IPS DF 6.9 (cell line): ENCODE measurements around the gene ADAM15.
A peak's percentile ranks its signal among the peaks of the same experiment; 100 is the strongest.

Source experiments
- DNase-seq: peaks from one replicate; pipeline ENCODE4 v3.0.0-alpha.2; 2013; ENCODE audit warnings: low read depth, low spot score
- H3K27ac ChIP-seq: one replicate; pipeline ENCODE4 v1.5.1; 2013; ENCODE audit warnings: low read length, control low read depth
- H3K27me3 ChIP-seq: 2 replicates; pipeline ENCODE4 v1.6.1; 2013; ENCODE audit warnings: mild to moderate bottlenecking, low read length; ENCODE audit not compliant: control insufficient read depth, insufficient read depth
- H3K36me3 ChIP-seq: 2 replicates; pipeline ENCODE4 v1.6.1; 2013; ENCODE audit warnings: low read length; ENCODE audit not compliant: control insufficient read depth, insufficient read depth
- H3K4me1 ChIP-seq: 2 replicates; pipeline ENCODE4 v1.6.1; 2013; ENCODE audit warnings: low read length; ENCODE audit not compliant: control insufficient read depth, insufficient read depth
- H3K4me3 ChIP-seq: 2 replicates; pipeline ENCODE4 v1.5.1; 2013; ENCODE audit warnings: mild to moderate bottlenecking, low read length
- H3K9me3 ChIP-seq: 2 replicates; pipeline ENCODE4 v1.6.1; 2013; ENCODE audit warnings: low read length, inconsistent platforms; ENCODE audit not compliant: control insufficient read depth, insufficient read depth
- WGBS: extraction: QIAGEN DNeasy Blood & Tissue Kit; methylation state at CpG from one replicate; pipeline ENCODE4 v1.1.7; 2013; ENCODE audit warnings: mixed read lengths, missing lambda C conversion rate; ENCODE audit not compliant: insufficient read length, insufficient coverage; 5-methylcytosine and 5-hydroxymethylcytosine counted together

ADAM15 gene

GRCh38 chr1:155050560-155051341, at the start of gene ADAM15:
Gene ADAM15 (plus strand): TSS chr1:155051316. CDS start chr1:155051387, 71 bp downstream.
- Histone ChIP-seq H3K4me3 (peak within 1 kb of the TSS; percentile 54), H3K36me3 (no peaks in the 10 kb centered on the region), H3K4me1 (0 out of 2 replicates have a peak, but pooled peaks cover 3% of the 10 kb centered on the region), H3K9me3 (no peaks in the 10 kb centered on the region), H3K27ac (no peak within 1 kb of the TSS), H3K27me3 (peaks cover 5% of the 10 kb centered on the region; the same call in 1 of the 2 replicates)
- WGBS = no CpG with 5 or more reads among the region's 99 CpGs
- no peak for DNase-seq

DNA sequence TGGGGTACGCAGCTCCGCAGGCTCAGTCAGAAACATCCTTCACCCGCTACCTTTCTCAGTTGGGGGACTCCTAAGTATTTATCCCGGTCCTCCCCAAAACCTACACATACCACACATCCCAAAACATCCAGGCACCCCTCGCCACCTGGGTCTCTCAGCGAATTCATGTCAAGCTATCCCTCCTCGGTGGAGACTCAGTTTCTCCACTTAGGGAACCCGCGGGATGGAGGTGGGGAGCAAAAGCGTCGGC, 49.8 kb upstream of the ADAM15 start:
- WGBS = no CpG with 5 or more reads among the region's 11 CpGs
- no peaks in the 10 kb centered on the region for H3K27me3 ChIP-seq
- H3K4me3 ChIP-seq = peak overlapping the region; percentile 51; the same call in 1 of the 2 replicates
- no peaks in the 10 kb centered on the region for H3K9me3 ChIP-seq
- peaks cover 4% of the 10 kb centered on the region for H3K4me1 ChIP-seq
- no peaks in the 10 kb centered on the region for H3K36me3 ChIP-seq
- no peak for DNase-seq
- H3K27ac ChIP-seq = no peak overlapping the region

DNA sequence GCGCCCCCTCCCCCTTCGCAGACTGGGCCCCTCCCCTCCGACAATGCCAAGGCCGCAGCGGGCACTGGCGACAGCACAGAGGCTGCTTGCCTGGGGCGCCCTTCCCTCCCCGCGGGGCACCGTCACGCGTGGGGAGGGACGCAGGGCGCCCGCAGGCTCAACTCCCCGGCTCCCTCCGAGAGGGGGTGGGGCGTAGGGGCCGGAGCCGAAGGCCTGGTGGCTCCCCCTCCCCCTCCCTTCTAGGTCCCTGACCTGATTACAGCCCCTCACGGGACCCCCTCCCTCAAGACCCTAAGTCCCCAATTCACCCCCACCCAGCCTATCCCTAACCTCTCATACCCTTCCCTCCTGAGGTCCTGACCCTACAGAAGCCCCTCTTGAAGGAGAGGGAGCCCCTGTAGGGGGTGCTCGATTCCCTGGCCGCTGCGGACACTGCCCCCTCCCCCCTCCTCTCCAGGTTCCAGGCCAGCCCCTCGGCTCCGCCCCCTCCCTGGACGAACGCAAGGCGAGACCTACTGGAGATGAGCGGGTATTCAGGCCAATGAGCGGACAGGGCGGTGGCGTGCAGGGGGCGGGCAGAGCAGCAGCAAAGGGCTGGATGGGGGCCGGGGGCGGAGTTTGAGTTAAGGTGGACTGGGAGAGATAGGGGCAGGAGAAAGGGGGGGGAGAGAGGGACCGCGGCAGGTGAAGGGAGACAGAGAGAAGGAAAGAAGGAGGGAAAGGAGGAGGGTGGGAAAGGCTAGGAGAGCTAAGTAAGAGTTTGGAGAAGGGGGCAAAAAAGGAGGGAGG, 49.2 kb upstream of the ADAM15 start:
- peak; percentile 95 for DNase-seq
- peak overlapping the region; percentile 51; the same call in 1 of the 2 replicates for H3K4me3 ChIP-seq
- H3K4me1 ChIP-seq = peaks cover 4% of the 10 kb centered on the region
- WGBS = no CpG with 5 or more reads among the region's 38 CpGs
- no peak overlapping the region for H3K27ac ChIP-seq
- H3K36me3 ChIP-seq = no peaks in the 10 kb centered on the region
- no peaks in the 10 kb centered on the region for H3K9me3 ChIP-seq
- H3K27me3 ChIP-seq = no peaks in the 10 kb centered on the region

DNA sequence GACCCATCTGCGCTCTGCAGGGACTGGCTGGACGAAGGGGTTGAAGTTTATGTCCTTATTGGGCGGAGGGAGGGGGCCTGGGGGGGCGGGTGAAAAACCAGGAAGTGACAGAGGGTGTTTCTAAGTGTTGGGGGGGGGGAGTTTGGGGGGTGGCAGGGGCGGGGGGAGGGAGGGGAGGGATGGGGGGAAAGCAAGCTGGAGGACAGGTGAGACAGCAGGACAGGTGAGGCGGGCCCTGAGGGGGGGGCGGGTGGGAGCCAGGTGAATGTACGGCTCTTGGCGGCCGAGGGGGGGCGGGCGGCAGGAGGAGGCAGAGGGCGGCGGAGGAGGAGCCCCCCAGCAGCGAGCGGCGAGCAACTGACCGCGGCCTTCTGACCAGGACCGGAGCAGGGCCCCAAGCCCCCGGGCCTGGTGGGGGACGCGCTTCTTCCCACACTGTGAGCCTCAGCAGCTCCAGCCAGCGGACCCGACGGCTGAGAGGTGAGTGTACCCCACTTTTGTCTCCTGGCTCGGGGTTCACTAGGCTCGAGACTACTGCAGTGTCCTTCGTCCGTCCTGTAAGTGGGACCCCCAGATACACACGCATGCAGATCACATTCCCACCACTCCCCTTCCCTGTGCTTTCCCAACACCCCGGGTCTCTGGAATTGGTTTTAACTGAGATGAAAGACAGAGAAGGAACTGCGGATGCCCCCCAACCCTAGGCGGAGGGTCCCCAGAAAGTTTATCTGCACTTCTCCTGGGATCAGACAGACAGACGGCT, 48.5 kb upstream of the ADAM15 start, which contains the start of gene ZBTB7B:
Gene ZBTB7B (plus strand): TSS at position 339 of the 763 bp plus-strand sequence. CDS start 11,859 bp downstream, outside the sequence.
- Histone ChIP-seq H3K27me3 (no peaks in the 10 kb centered on the region), H3K27ac (no peak within 1 kb of the TSS), H3K36me3 (no peaks in the 10 kb centered on the region), H3K4me3 (peak within 1 kb of the TSS; percentile 81), H3K9me3 (no peaks in the 10 kb centered on the region), H3K4me1 (peaks cover 4% of the 10 kb centered on the region)
- no peak for DNase-seq
- no CpG with 5 or more reads among the region's 35 CpGs for WGBS

- no peak overlapping the region for H3K27ac ChIP-seq
- no peaks in the 10 kb centered on the region for H3K9me3 ChIP-seq
- WGBS = no CpG with 5 or more reads among the region's 37 CpGs
- no peaks in the 10 kb centered on the region for H3K27me3 ChIP-seq
- peak overlapping the region; percentile 81 for H3K4me3 ChIP-seq
- H3K36me3 ChIP-seq = no peaks in the 10 kb centered on the region
- DNase-seq = no peak
- H3K4me1 ChIP-seq = peaks cover 7% of the 10 kb centered on the region
These were observed 47.8 kb upstream of the ADAM15 start for GRCh38 chr1:155003227-155003765.

- H3K4me3 ChIP-seq = peak overlapping the region; percentile 81; the same call in 1 of the 2 replicates
- DNase-seq = no peak
- H3K4me1 ChIP-seq = peaks cover 11% of the 10 kb centered on the region
- no peaks in the 10 kb centered on the region for H3K36me3 ChIP-seq
- no peak overlapping the region for H3K27ac ChIP-seq
- no peaks in the 10 kb centered on the region for H3K27me3 ChIP-seq
- WGBS = no CpG with 5 or more reads among the region's 34 CpGs
- no peaks in the 10 kb centered on the region for H3K9me3 ChIP-seq
These were observed 47.3 kb upstream of the ADAM15 start for GRCh38 chr1:155003766-155004351.

GRCh38 chr1:155004352-155005075, 46.6 kb upstream of the ADAM15 start:
- no peak for DNase-seq
- no peak overlapping the region for H3K27ac ChIP-seq
- no CpG with 5 or more reads among the region's 5 CpGs for WGBS
- H3K9me3 ChIP-seq = no peaks in the 10 kb centered on the region
- peaks cover 15% of the 10 kb centered on the region for H3K4me1 ChIP-seq
- no peaks in the 10 kb centered on the region for H3K27me3 ChIP-seq
- H3K36me3 ChIP-seq = no peaks in the 10 kb centered on the region
- H3K4me3 ChIP-seq = peak overlapping the region; percentile 81; the same call in 1 of the 2 replicates

DNA sequence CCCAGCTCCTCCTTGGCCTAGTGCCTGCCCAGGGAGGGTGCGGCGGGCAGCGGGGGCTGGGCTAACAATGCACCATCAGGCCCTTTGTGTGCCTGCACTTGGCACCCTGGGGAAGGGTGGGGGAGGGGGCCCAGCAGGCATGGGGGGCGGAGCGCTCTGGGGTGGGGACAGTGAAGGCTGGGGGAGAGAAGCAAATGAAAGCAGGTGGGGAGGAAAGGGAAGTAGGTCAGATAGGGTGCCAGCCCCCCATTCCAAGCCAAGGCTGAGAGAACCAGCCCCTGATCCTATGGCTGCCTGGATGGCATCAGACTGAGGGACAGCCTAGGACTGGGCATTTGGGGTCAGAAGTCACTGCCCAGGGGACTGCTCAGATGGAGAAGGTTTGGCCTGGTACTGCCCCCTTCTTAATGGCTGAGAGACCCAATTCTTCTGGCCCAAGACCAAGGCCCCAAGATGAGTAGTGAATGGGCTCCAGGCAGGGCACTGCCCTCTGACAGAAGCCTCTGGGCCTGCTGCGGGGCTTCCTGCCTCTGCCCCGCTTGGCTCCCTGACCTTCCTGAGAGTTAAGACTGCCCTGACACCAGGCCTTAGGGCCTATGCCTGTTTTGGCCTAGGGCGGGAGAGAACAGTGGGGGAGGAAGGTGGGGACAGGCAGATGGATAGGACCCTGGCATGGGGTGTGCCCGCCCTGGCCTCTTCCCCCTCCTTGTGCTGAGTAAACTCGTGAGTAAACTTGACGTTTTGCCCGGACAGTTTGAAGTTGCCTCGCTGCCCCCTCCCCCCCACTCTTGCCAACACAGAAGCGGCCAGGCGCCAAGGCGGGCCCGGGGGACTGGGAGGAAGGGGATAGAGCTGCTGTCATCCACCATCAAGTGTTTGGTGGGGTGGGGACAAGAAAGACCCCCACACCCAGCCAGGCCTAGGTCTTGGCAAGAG, 45.8 kb upstream of the ADAM15 start:
- H3K36me3 ChIP-seq = no peaks in the 10 kb centered on the region
- no CpG with 5 or more reads among the region's 17 CpGs for WGBS
- no peaks in the 10 kb centered on the region for H3K27me3 ChIP-seq
- no peaks in the 10 kb centered on the region for H3K9me3 ChIP-seq
- DNase-seq = no peak
- H3K4me3 ChIP-seq = no peak overlapping the region
- peaks cover 18% of the 10 kb centered on the region for H3K4me1 ChIP-seq
- H3K27ac ChIP-seq = no peak overlapping the region

GRCh38 chr1:155006601-155007101, 44.5 kb upstream of the ADAM15 start:
- H3K9me3 ChIP-seq = no peaks in the 10 kb centered on the region
- WGBS = no CpG with 5 or more reads among the region's 2 CpGs
- no peak overlapping the region for H3K27ac ChIP-seq
- no peak overlapping the region for H3K4me3 ChIP-seq
- no peaks in the 10 kb centered on the region for H3K36me3 ChIP-seq
- peaks cover 20% of the 10 kb centered on the region for H3K4me1 ChIP-seq
- DNase-seq = no peak
- H3K27me3 ChIP-seq = no peaks in the 10 kb centered on the region
